A673 (cell line): ENCODE results near the gene CLTC. TPM values are rescaled to one million over a fixed set of nuclear protein-coding genes. Genes with fewer than 3 reads are reported as not detected.

Source experiments
- BruUV-seq: library from RNA; stranded (reverse); fragments of 400-500 nt; replicated peaks from 2 replicates; lab custom pipeline; 2021; lab: Mats Ljungman, UMichigan
- CTCF ChIA-PET: fragments of 300-600 bp; sonication (Branson Sonifier 250); formaldehyde crosslinking; loops from one replicate; lab custom pipeline; 2022; ENCODE audit warnings: antibody characterized with exemption; lab: Charles Lee
- POLR2A ChIA-PET: fragments of 300-600 bp; sonication (Branson Sonifier 250); formaldehyde crosslinking; loops from one replicate; lab custom pipeline; 2022; ENCODE audit warnings: antibody characterized with exemption; ENCODE audit not compliant: low non-redundant PET; lab: Charles Lee
- DNase-seq: peaks from one replicate; pipeline ENCODE4 v3.0.0-alpha.2; 2015; ENCODE audit warnings: low spot score
- H3K27ac ChIP-seq: fragments of 200-600 bp; sonication (generic); 2 replicates; pipeline ENCODE4 v1.5.1; 2016; ENCODE audit warnings: mixed run types, low read depth, mild to moderate bottlenecking, mixed read lengths, antibody characterized with exemption, low read length; ENCODE audit not compliant: poor library complexity, severe bottlenecking
- H3K27me3 ChIP-seq: fragments of 200-600 bp; sonication (generic); replicated peaks from 2 replicates; pipeline ENCODE4 v1.6.1; 2017; ENCODE audit warnings: mixed run types, low read depth, mild to moderate bottlenecking, mixed read lengths, antibody characterized with exemption, low read length; ENCODE audit not compliant: insufficient read depth, poor library complexity
- H3K36me3 ChIP-seq: fragments of 200-600 bp; sonication (generic); 2 replicates; pipeline ENCODE4 v1.6.1; 2016; ENCODE audit warnings: mixed run types, mild to moderate bottlenecking, mixed read lengths, antibody characterized with exemption, low read length; ENCODE audit not compliant: insufficient read depth, poor library complexity, severe bottlenecking
- H3K4me1 ChIP-seq: fragments of 200-600 bp; sonication (generic); 2 replicates; pipeline ENCODE4 v1.6.1; 2017; ENCODE audit warnings: mixed run types, mild to moderate bottlenecking, mixed read lengths, antibody characterized with exemption, low read length; ENCODE audit not compliant: insufficient read depth, poor library complexity, severe bottlenecking
- H3K4me3 ChIP-seq: fragments of 200-600 bp; sonication (generic); 2 replicates; pipeline ENCODE4 v1.5.1; 2016; ENCODE audit warnings: low read depth, mixed run types, mild to moderate bottlenecking, mixed read lengths, low read length; ENCODE audit not compliant: poor library complexity, severe bottlenecking
- H3K9me3 ChIP-seq: fragments of 200-600 bp; sonication (generic); 2 replicates; pipeline ENCODE4 v1.6.1; 2016; ENCODE audit warnings: mixed run types, low read depth, mild to moderate bottlenecking, mixed read lengths, antibody characterized with exemption, low read length; ENCODE audit not compliant: poor library complexity, severe bottlenecking
- EZH2 ChIP-seq: fragments of 200-600 bp; sonication (generic); IDR thresholded peaks from 2 replicates; pipeline ENCODE4 v1.6.1; 2017; ENCODE audit warnings: borderline replicate concordance, low read depth, mild to moderate bottlenecking, mixed read lengths, antibody characterized with exemption, low read length; ENCODE audit not compliant: poor library complexity, severe bottlenecking
- intact Hi-C: fragments of 100-400 bp; cut with micrococcal nuclease; formaldehyde crosslinking; loops from one replicate; pipeline ENCODE4 v1.10.0; 2022; ENCODE audit not compliant: unreplicated experiment
- total RNA-seq: library from RNA; stranded (reverse); gene quantifications from 2 replicates; pipeline ENCODE4 v1.2.3, GENCODE V29; 2021
- TF ChIP-seq, protein P1 (sequence below): fragments of 300-800, 200-600 bp; sonication (generic); conservative IDR thresholded peaks from 2 replicates; pipeline ENCODE4 v1.5.1; 2017; ENCODE audit warnings: low read depth, mild to moderate bottlenecking, antibody characterized with exemption, low read length, moderate library complexity, mixed read lengths

CLTC gene
- total RNA-seq, 1 experiment from 2014 or later, result 313 TPM

DNA sequence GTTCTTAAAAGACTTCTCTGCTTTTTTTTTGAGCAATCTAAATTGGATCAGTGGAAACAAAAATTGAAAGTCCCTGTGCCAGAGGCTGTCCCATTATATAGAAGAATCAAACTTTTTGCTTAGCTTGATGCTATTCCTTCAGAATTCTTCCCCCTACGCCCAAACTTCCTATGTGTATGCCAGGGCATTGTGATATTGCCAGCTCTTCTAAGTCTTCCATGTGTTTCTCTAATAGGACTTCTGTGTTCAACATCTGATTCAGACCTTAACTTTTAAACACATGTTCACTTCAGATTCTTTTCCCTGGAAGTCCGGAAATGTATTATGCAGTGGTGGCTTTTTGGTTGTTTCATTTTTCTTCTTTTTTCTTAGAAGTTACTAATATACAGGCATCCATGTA, 68.8 kb downstream of the CLTC start:
- H3K9me3 ChIP-seq, result no peaks in the 10 kb centered on the region
- peak overlapping the region; percentile 9 for H3K27ac ChIP-seq
- intact Hi-C loops, result loop anchor here (10.0 kb wide), 1 partner anchor 164 kb away; no protein-coding TSS in a partner anchor
- ChIA-PET CTCF (no interaction called here), POLR2A (no interaction called here)
- DNase-seq, result no peak
- H3K36me3 ChIP-seq, result peaks cover 94% of the 10 kb centered on the region
- BruUV-seq, result no TSS peak
- H3K27me3 ChIP-seq, result no peaks in the 10 kb centered on the region
- no peaks in the 10 kb centered on the region for H3K4me1 ChIP-seq
- H3K4me3 ChIP-seq, result no peak overlapping the region
- TF ChIP-seq, protein P1, sequence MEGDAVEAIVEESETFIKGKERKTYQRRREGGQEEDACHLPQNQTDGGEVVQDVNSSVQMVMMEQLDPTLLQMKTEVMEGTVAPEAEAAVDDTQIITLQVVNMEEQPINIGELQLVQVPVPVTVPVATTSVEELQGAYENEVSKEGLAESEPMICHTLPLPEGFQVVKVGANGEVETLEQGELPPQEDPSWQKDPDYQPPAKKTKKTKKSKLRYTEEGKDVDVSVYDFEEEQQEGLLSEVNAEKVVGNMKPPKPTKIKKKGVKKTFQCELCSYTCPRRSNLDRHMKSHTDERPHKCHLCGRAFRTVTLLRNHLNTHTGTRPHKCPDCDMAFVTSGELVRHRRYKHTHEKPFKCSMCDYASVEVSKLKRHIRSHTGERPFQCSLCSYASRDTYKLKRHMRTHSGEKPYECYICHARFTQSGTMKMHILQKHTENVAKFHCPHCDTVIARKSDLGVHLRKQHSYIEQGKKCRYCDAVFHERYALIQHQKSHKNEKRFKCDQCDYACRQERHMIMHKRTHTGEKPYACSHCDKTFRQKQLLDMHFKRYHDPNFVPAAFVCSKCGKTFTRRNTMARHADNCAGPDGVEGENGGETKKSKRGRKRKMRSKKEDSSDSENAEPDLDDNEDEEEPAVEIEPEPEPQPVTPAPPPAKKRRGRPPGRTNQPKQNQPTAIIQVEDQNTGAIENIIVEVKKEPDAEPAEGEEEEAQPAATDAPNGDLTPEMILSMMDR, result no peak
- no peak for TF ChIP-seq EZH2

DNA sequence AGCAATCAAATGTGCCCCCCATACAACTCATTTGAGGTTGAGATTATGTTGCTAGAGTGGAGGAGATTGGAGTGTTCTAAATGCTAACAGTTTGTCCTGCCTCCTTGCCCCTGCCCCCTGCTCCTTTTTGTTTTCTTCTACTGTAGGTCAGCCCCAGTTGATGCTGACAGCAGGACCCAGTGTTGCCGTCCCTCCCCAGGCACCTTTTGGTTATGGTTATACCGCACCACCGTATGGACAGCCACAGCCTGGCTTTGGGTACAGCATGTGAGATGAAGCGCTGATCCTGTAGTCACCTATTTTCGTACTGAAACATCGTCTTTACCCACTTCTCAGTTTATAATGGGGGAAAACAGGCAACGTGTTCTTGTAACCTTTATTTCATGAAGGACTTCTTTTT, 73.9 kb downstream of the CLTC start:
- POLR2A ChIA-PET, result no interaction called here
- BruUV-seq, result no TSS peak

DNA sequence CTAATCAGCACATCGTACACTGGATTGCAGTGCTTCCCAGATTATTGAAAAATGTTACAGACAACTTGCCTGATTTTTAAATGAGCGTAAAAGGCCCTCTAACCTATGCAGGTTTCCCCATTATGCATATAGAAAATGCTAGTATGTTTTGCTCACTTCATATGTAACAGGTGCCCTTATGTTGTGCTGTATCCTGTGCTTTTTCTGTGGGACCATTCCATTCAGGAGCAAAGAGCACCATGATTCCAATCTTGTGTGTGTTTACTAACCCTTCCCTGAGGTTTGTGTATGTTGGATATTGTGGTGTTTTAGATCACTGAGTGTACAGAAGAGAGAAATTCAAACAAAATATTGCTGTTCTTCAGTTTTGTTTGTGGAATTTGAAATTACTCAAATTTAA, 74.6 kb downstream of the CLTC start:
- no TSS peak for BruUV-seq
- ChIA-PET CTCF (no interaction called here), POLR2A (no interaction called here)
- no peaks in the 10 kb centered on the region for H3K27me3 ChIP-seq
- no peak for TF ChIP-seq EZH2
- TF ChIP-seq, protein P1, result no peak
- no peaks in the 10 kb centered on the region for H3K4me1 ChIP-seq
- no peak for DNase-seq
- no peak overlapping the region for H3K4me3 ChIP-seq
- intact Hi-C loops, result no loop called here
- H3K36me3 ChIP-seq, result peaks cover 93% of the 10 kb centered on the region
- H3K27ac ChIP-seq, result peak overlapping the region; percentile 51
- H3K9me3 ChIP-seq, result no peaks in the 10 kb centered on the region

More for the DNA sequence above, 73.9 kb downstream of the CLTC start:
- peak overlapping the region; percentile 21 for H3K27ac ChIP-seq
- H3K9me3 ChIP-seq, result no peaks in the 10 kb centered on the region
- H3K4me1 ChIP-seq, result no peaks in the 10 kb centered on the region
- CTCF ChIA-PET, result no interaction called here
- no peaks in the 10 kb centered on the region for H3K27me3 ChIP-seq
- DNase-seq, result no peak
- TF ChIP-seq, protein P1, result no peak
- no peak for TF ChIP-seq EZH2
- intact Hi-C loops, result no loop called here
- peaks cover 93% of the 10 kb centered on the region for H3K36me3 ChIP-seq
- H3K4me3 ChIP-seq, result no peak overlapping the region
